Loucy (cell line): Measurements from ENCODE around the gene YY1AP1.

Experiments used
- EZH2phosphoT487 ChIP-seq: fragments of 200-600 bp; IDR thresholded peaks from 2 replicates; pipeline ENCODE4 v1.6.1; 2018; ENCODE audit warnings: antibody characterized with exemption, mild to moderate bottlenecking, moderate library complexity, borderline replicate concordance
- TF ChIP-seq, protein P1 (sequence below): fragments of 200-600 bp; sonication (generic); conservative IDR thresholded peaks from 2 replicates; pipeline ENCODE4 v1.5.1; 2014; ENCODE audit warnings: mild to moderate bottlenecking, antibody characterized with exemption, low read length

DNA sequence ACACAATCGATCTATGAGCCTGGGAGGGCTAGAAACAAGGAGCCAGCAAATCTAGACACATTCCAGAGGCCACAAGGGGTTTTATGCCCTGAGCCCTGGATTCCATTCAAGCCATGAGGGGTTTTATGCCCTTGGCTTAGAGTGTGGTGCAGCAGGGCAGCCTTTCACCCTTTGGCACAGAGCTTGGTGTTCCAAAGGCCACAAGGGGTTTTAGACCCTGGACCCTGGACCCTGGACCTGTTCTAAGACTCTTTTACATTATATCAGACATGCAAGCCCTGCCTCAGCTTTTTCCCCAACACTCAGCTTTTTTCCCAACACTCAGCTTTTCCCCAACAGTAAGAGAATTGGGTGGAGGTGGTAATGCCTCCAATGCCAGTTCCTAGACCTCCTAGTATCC, 65.2 kb downstream of the YY1AP1 start:
- TF ChIP-seq, protein P1, sequence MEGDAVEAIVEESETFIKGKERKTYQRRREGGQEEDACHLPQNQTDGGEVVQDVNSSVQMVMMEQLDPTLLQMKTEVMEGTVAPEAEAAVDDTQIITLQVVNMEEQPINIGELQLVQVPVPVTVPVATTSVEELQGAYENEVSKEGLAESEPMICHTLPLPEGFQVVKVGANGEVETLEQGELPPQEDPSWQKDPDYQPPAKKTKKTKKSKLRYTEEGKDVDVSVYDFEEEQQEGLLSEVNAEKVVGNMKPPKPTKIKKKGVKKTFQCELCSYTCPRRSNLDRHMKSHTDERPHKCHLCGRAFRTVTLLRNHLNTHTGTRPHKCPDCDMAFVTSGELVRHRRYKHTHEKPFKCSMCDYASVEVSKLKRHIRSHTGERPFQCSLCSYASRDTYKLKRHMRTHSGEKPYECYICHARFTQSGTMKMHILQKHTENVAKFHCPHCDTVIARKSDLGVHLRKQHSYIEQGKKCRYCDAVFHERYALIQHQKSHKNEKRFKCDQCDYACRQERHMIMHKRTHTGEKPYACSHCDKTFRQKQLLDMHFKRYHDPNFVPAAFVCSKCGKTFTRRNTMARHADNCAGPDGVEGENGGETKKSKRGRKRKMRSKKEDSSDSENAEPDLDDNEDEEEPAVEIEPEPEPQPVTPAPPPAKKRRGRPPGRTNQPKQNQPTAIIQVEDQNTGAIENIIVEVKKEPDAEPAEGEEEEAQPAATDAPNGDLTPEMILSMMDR, result no peak
- TF ChIP-seq EZH2phosphoT487, result no peak
